ENCODE measurements around the gene TNF. TPM values are rescaled to one million over a fixed set of nuclear protein-coding genes. Genes with fewer than 3 reads are reported as not detected.

The TNF gene
- 0.51 TPM for total RNA-seq
- long read RNA-seq = 0 reads

DNA sequence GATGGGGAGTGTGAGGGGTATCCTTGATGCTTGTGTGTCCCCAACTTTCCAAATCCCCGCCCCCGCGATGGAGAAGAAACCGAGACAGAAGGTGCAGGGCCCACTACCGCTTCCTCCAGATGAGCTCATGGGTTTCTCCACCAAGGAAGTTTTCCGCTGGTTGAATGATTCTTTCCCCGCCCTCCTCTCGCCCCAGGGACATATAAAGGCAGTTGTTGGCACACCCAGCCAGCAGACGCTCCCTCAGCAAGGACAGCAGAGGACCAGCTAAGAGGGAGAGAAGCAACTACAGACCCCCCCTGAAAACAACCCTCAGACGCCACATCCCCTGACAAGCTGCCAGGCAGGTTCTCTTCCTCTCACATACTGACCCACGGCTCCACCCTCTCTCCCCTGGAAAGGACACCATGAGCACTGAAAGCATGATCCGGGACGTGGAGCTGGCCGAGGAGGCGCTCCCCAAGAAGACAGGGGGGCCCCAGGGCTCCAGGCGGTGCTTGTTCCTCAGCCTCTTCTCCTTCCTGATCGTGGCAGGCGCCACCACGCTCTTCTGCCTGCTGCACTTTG is at the start of gene TNF:
TNF (plus strand) TSS at position 231 of the 567 bp plus-strand sequence; CDS start at position 408, 177 bp downstream.
- peak; percentile 32 for ATAC-seq
- intact Hi-C loops (cut with DNase I) = no loop called here
- DNase-seq (ENCODE audit: missing footprints) = no peak

DNA sequence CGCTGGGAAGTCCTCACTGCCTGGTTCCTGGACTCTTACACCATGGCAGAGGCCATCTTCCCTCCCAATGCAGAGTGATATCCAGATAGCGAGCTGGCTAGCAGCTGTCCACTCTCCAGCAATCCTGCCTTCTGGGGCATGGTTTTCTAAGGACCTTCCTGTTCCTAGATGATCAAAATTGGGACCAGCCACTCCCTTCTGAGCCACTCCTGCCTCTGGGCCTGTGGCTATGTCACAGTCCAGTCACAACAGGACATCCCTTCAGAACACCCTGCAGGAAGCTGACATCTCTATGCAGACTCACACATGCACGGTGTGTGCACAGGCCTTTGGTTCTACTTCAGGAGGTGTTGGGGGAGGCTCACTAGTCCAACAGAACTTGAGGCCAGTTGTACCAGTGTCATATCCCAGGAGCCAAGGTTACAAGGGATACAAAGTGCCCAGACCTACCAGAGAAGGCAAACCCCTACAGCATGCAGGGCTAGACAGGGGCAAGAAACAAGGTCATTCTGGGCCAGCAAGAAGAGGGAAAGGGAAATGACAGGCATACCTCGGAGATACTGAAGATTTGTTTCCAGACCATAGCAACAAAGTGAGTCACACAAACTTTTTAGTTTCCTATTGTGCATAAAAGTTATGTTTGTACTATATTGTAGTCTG is 49.3 kb upstream of the TNF start:
- no peak for ATAC-seq
- no peak for DNase-seq (ENCODE audit: missing footprints)
- intact Hi-C loops (cut with DNase I) = no loop called here

DNA sequence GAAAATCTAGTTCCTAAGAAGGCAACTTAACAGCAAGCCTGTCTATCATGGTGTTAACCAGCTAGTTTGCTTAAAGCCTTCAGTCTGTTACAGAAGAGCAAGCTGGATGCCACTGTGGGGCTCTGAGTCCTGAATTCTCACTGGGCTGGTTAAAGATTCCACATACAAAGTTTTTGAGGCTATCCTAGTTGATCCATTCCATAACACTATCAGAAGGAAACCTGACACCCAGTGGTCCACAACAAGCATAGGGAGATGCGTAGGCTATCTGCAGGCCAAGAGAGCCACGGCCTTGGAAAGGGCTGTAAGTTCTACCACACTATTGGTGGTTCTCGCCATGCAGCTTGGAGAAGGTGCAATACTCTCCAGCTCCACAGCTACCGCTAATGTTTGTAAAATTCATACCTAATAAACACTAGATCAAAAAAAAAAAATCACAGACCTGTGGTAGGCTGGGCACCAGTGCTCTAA is 47.0 kb upstream of the TNF start:
- ATAC-seq = no peak
- intact Hi-C loops (cut with DNase I) = no loop called here
- DNase-seq (ENCODE audit: missing footprints) = no peak

DNA sequence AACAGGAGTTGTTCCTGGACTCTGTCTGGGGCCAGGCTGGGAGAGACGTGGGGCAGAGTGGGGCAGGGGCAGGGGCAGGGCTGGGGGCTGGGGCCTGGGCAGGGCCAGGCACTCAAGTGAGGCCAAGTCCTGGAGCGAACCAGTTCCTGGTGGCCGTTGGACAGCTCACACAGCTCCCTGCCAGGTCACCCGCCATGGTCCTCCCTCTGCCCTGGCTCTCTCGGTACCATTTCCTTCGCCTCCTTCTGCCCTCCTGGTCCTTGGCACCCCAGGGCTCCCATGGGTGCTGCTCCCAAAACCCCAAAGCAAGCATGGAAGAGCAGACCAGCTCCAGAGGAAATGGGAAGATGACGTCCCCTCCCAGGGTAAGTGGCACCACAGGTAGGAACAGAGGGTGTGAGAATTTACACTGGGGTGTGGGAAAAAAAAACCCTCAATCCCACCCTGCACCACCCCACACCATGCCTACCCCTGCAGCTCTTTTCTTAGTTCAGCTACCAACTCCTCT is 46.5 kb upstream of the TNF start, which contains the start of gene MCCD1:
MCCD1 (plus strand) TSS at position 142 of the 508 bp plus-strand sequence; CDS start at position 195, 53 bp downstream.
- no peak for DNase-seq (ENCODE audit: missing footprints)
- no peak for ATAC-seq
- intact Hi-C loops (cut with DNase I) = no loop called here

DNA sequence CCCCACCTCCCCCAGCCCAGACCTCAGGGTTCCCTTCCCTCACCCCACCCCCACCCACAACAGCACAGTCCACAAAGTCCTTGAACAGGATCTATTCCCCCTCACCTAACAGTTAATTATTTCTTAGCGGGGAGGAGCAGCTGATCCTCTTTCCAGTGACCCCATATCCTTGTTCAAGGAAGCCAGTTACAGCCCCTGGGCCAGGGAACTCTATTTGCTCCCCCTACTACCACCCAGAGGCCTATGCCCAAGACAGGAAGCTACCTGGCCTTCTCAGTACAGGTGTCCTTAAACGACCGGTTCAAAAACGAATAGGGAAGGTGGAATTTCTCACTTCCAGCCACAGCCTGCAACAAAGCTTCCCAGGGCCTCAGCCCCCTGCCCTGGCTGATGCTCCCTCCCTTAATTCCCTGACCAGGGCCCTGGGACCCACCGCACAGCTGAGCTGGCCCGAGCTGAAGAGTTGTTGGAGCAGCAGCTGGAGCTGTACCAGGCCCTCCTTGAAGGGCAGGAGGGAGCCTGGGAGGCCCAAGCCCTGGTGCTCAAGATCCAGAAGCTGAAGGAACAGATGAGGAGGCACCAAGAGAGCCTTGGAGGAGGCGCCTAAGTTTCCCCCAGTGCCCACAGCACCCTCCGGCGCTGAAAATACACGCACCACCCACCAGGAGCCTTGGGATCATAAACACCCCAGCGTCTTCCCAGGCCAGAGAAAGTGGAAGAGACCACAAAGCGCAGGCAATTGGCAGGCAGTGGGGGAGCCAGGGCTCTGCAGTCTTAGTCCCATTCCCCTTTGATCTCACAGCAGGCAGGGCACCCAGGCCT is 45.8 kb upstream of the TNF start:
- ATAC-seq (no peak), DNase-seq (ENCODE audit: missing footprints) (no peak)
- intact Hi-C loops (cut with DNase I) = no loop called here

DNA sequence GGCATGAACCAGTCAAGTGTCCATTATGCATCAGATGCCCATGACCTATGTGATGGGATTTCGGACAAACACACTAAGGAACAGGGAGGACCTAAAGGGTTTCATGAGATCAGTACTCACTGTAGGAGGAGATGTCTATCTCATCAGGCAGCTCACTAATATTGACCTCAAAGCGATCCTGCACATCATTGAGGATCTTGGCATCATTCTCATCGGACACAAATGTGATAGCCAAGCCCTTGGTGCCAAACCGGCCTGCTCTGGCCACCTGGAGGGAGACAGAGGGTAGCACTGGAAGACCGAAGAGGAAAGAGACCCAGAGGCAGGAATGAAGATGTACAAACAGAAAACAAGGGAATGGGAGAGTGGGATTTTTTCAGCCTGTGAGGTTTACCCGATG is 44.7 kb upstream of the TNF start:
- ATAC-seq (no peak), DNase-seq (ENCODE audit: missing footprints) (no peak)
- intact Hi-C loops (cut with DNase I) = no loop called here

DNA sequence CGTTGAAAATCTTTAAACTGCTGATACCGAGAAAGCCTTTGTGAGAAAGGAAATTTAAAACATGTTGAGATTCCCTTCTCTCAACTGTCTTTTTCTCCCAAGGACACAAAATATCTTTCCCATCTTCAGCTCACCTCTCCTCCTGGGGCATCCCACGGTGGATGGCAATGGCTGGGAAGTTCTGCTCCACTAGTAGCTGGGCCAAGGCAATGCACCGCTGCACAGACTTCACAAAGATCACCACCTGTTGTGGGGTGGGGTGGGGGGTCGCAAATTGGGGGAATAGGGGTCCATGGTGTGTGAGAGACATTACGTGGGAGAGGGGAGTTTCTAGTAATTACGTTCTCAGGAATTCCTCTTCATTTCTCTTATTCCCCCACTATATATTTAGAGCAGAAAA is 44.2 kb upstream of the TNF start:
- DNase-seq (ENCODE audit: missing footprints) = no peak
- no peak for ATAC-seq
- intact Hi-C loops (cut with DNase I) = no loop called here

DNA sequence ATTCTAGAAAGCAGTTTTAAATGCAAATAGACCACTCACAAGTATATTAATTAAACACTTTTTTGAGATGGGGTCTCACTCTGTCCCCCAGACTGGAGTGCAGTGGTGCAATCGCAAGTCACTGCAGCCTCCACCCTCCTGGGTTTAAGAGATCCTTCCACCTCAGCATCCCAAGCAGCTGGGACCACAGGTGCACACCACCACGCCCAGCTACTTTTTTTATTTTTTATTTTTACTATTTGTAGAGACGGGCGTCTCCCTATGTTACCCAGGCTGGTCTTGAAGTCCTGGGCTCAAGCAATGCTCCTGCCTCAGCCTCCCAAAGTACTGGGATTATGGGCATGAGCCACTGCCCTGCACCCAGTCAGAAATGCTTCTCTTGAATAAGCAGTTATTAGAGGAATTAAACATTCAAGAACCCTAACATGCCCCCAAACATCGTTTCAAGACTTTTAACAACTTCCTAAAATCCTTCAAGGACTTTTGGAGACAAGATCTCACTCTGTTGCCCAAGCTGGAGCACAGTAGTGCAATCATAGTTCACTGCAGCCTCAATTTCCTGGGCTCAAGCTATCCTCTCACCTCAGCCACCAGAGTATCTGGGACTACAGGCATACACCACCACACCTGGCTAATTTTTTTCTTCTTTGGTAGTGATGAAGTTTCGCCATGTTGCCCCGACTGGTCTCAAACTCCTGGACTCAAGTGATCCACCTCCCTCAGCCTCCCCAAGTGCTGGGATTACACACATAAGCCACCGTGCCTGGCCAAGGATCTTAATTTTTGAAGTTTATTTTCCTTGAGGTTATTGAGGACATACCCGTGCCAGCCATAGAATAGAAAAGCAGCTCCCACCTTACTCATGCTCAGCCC is 43.4 kb upstream of the TNF start:
- no peak for ATAC-seq
- no peak for DNase-seq (ENCODE audit: missing footprints)
- intact Hi-C loops (cut with DNase I) = no loop called here

DNA sequence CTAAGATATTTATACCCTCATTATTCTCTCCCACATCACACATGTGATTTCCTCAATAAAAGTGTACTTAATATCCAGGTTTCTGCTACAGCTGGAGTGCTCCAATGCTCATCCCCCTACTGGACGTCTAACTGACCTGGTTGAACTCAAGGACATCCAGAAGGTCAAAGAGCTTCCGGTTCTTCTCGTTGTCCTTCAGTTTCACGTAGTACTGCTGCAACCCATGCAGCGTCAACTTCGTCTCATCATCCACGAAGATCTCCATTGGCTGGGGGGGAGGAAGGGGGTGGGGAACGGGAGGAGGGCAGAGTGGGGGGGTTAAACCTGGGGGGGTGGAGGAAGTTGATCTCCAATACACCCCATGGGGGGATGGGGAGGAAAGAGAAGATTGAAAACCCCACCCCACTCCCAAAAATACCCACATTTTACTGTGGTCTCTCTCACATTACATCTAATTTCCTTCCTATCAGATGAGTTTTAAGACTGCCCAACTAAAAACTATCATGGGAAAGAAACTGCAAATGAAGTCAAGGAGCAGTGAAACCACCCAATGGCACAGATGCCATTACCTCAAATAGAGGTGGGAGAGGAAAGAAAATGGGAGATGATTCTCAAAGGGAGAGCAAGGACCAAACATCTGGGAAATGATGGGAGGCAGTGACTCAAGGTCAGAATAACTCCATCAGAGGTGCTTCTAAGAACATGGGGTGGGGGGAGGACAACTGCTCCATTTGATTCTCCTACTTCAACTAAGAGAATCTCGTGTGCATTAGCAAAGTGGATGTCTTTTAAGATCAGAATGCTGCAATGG is 42.5 kb upstream of the TNF start:
- ATAC-seq (peak; percentile 35), DNase-seq (ENCODE audit: missing footprints) (no peak)
- intact Hi-C loops (cut with DNase I) = no loop called here

DNA sequence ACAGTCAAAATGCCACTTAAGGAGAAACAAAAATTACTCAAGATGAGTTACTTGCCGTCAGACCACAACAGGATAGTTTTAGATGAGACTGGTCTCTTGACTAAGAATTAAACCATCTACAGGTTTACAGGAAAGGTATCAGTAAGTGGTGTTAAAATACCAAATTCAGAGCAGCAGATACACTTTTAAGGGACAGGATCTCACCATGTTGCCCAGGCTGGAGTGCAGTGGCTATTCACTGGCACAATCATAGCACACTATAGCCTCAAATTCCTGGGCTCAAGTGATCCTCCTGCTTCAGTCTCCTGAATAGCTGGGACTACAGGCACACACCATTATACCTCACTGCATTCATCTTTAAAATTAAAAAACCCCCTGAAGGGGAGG is 41.9 kb upstream of the TNF start:
- DNase-seq (ENCODE audit: missing footprints) (no peak), ATAC-seq (no peak)
- intact Hi-C loops (cut with DNase I) = no loop called here

DNA sequence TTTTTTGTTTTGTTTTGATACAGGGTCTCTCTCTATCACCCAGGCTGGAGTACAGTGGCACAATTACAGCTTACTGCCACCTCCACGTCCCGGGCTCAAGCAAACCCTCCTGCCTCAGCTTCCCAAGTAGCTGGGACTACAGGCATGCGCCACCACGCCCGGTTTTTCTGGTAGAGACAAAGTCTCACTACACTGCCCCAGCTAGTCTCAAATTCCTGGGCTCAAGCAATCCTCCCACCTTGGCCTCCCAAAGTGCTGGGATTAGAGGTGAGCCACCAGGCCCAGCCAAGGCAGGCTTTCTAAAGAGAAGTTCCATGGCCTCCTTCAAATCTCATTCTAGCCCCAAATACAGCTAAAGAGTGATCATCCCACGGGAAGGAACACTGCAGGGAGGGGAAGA is 41.4 kb upstream of the TNF start:
- no peak for DNase-seq (ENCODE audit: missing footprints)
- no peak for ATAC-seq
- intact Hi-C loops (cut with DNase I) = no loop called here

DNA sequence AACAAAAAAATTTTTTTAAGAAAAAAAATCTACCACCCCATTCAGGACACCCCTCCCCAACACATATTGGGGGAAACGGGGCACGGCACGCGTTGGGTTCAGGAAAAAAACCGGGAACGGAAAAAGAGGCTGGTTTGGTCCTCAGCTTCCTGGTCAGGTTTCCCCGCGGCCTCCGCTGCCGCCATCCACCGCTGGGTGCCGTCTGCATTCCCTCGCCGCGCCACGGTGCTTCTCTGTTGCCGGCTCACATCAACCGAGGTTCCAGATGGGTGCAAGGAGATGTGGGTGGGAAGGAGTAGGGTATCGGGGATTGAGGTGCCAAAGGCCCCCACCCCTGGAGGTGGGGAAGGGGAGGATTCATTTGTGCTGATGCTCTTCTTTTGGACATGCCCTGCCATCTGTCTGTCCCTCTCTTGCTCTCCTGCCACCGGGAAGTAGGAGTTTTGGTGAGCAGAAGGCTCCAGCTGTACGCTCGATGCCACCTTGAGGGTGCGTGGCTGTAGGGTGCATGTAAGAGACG is 40.8 kb upstream of the TNF start:
- no peak for ATAC-seq
- intact Hi-C loops (cut with DNase I) = no loop called here
- no peak for DNase-seq (ENCODE audit: missing footprints)

DNA sequence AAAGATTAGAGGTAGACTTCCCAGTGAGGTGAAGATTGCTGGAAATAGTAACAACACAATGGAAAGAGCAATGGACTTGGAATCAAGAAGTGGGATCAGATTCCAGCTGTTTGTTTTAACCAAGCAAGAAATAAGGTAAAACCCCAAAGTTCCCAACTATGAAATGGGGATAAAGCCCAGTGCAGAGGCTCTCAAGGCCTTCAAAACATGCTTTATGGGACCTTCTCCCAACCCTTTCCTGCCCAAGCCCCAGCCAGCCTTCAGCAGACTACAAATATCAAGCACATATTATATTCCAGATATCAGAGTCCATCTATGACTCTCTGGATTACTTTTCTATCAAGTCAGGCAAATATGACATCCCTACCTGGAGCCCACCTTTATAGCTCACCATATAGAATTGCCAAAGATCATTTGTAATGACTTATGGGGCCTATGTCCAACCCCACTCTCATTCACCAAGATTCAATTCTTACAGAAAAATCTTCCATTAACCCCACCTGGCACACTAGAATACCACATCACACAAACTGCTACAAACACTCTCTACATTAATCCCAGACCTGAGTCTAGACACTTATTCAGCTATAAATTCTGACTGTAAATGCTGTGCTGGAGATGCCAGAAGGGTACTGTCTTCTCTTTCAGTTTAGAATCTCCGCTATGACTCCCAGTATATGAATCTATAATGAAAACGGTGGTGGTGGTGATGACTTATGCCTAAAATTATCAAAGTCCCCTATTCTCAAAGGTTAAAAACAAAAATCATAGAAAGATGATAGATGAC is 39.6 kb upstream of the TNF start:
- intact Hi-C loops (cut with DNase I) = no loop called here
- DNase-seq (ENCODE audit: missing footprints) (no peak), ATAC-seq (no peak)

DNA sequence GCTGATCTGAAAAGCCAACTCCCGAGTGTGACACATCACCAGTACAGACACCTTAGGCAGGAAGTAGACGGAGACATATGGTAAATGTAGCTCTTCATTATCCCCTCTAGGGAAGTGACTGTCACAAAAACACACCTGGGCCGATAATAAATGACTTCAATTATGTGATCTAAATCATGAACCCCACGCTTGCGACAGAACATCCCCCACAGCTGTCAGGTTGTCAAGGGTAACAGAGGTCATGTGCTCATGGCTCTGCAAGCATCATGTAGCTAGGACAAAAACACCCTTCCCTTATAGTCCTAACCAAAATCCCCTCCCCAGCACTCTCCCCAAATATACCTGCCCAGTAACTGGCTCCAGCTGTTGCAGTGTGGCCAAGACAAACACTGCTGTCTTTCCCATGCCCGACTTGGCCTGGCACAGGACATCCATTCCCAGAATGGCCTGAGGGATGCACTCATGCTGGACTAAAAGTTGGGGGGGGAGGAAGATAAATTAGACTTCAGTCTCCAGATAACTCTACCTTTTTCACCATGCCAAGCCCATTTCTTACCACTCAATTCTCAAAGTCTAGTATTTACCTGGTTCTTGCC is 36.5 kb upstream of the TNF start:
- ATAC-seq (no peak), DNase-seq (ENCODE audit: missing footprints) (no peak)
- intact Hi-C loops (cut with DNase I) = no loop called here

DNA sequence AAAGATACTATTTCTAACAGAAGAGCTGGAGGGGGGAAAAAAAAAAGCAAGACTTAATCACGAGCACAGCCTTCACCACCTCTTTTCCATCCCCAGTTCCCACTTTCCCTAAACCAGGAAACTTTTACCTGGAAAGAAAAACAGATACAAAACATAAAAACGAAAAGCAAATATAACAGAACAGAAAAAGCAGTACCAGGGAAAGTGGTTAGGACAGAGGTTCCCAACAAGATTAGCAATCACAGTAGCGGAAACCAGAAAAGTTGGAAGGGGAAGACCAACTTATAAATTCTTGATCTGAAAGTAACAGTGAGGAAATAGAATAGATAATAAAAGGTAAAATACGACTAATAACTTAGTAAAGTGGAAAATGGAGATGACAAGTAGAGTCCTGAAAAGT is 34.7 kb upstream of the TNF start:
- intact Hi-C loops (cut with DNase I) = loop anchor here (10.0 kb wide), 3 partner anchors 194 to 414 kb away; partner anchors contain the start of genes CLIC1, NELFE and SKIC2
- DNase-seq (ENCODE audit: missing footprints) = no peak
- no peak for ATAC-seq

DNA sequence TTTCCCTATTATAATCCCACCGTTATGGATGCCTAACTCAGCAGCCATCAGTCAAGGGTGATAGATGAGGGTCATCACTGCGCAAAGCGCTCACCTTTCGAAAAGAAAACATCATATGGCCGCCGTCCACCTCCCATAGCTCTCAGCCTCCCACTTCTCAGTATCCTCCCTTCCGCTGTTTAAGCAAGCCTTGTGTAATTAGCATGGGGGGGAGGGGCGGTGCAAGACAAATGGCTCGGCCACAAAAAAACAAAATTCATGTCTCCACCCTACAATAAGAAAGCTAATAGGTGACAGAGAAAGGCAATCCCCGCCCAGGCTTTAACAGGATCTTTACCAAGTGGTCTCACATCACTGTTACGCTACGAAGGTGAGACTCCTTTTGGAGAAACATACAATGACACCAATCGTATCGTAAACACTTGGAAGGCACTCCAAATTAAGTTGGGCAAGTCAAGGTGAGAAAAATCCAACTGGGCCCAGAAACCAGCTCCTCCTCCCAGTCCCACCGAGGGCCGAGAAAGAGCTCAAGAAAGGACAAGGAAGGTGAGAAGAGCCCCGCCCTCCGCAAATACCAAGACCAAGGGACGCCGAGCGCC is 34.2 kb upstream of the TNF start:
- intact Hi-C loops (cut with DNase I) = loop anchor here (10.0 kb wide), 3 partner anchors 194 to 414 kb away; partner anchors contain the start of genes CLIC1, NELFE and SKIC2
- peak; percentile 80 for DNase-seq (ENCODE audit: missing footprints)
- ATAC-seq = peak; percentile 9
